ENCODE measurements around the gene EFCAB11. TPM values are rescaled to one million over a fixed set of nuclear protein-coding genes. Genes with fewer than 3 reads are reported as not detected.

Gene EFCAB11
- total and polyA plus RNA-seq, 3 experiments from 2014 or later: 2.0 to 12.1 (median 9.8) TPM

- Histone ChIP-seq H3K4me1 (ENCODE audit: insufficient read depth, low read length) (peaks cover 27% of the 10 kb centered on the region), H3K27me3 (ENCODE audit: insufficient read depth, low read length, poor library complexity, severe bottlenecking) (no peaks in the 10 kb centered on the region), H3K36me3 (ENCODE audit: insufficient read depth, low read length) (peaks cover 33% of the 10 kb centered on the region), H3K9me3 (ENCODE audit: low read length) (no peaks in the 10 kb centered on the region), H3K27ac (ENCODE audit: low read depth, low read length) (no peak overlapping the region), H3K4me3 (ENCODE audit: low read length) (no peak overlapping the region)
- CTCF ChIA-PET: interaction anchor here (1.9 to 2.6 kb wide), 2 partner anchors 10 to 11 kb away, joined by 6 to 10 read pairs; no protein-coding TSS in a partner anchor
- POLR2A ChIA-PET: no interaction called here
- Mint-ChIP-seq H3K4me1 (peaks cover 45 to 66% (median 63%) of the 10 kb centered on the region in 3 donors), H3K9me3 (no peaks in the 10 kb centered on the region), H3K4me3 (no peak overlapping the region), H3K27me3 (no peaks in the 10 kb centered on the region), H3K36me3 (peaks cover 9 to 67% (median 14%) of the 10 kb centered on the region in 3 donors), H3K27ac (peak overlapping the region in 1 of 8 donors; percentile 17)
- no peak for DNase-seq
Measured at GRCh38 chr14:89963288-89963978, 8.9 kb upstream of the EFCAB11 start.

DNA sequence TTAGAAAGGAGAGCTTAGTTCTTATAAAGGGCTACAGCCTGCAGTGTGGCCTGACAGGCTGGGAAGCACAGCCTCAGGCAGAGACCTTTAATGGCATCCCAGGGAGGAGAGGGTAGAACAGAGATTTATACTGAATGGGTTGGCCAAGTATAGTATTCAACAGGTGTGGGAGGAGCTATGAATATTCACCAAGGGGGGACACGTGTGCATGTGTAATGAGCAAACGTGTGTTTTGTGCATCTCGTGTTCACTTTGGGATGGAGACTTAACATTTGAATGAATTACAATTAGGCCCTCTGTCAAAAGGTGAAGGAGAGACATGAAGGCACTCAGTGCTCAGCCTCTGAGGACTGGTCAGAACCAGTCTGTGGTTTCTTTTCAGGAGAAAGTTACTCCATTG, 6.4 kb upstream of the EFCAB11 start:
- H3K27me3 Mint-ChIP-seq: no peaks in the 10 kb centered on the region
- Histone ChIP-seq H3K4me1 (ENCODE audit: insufficient read depth, low read length) (peaks cover 50% of the 10 kb centered on the region), H3K9me3 (ENCODE audit: low read length) (no peaks in the 10 kb centered on the region), H3K36me3 (ENCODE audit: insufficient read depth, low read length) (peaks cover 25% of the 10 kb centered on the region), H3K4me3 (ENCODE audit: low read length) (no peak overlapping the region), H3K27me3 (ENCODE audit: insufficient read depth, low read length, poor library complexity, severe bottlenecking) (no peaks in the 10 kb centered on the region), H3K27ac (ENCODE audit: low read depth, low read length) (no peak overlapping the region)
- H3K9me3 Mint-ChIP-seq: no peaks in the 10 kb centered on the region
- peak overlapping the region in 6 of 8 donors; percentile 47 to 84 (median 69) for H3K27ac Mint-ChIP-seq
- ChIA-PET CTCF (interaction anchor here (2.6 kb wide), 1 partner anchor 12 kb away, joined by 10 read pairs; no protein-coding TSS in a partner anchor), POLR2A (no interaction called here)
- H3K4me3 Mint-ChIP-seq: peak overlapping the region in 4 of 7 donors; percentile 17 to 69 (median 40)
- H3K4me1 Mint-ChIP-seq: peaks cover 67 to 85% (median 83%) of the 10 kb centered on the region in 3 donors
- H3K36me3 Mint-ChIP-seq: peaks cover 6 to 60% (median 12%) of the 10 kb centered on the region in 3 donors
- DNase-seq: no peak

GRCh38 chr14:89959853-89960445, 5.4 kb upstream of the EFCAB11 start:
- no peaks in the 10 kb centered on the region for H3K9me3 ChIP-seq (ENCODE audit: low read length)
- Mint-ChIP-seq H3K27me3 (no peaks in the 10 kb centered on the region), H3K27ac (peak overlapping the region; percentile 16 to 84 (median 70)), H3K9me3 (no peaks in the 10 kb centered on the region), H3K36me3 (peaks cover 6 to 55% (median 11%) of the 10 kb centered on the region in 3 donors), H3K4me1 (peaks cover 66 to 78% (median 77%) of the 10 kb centered on the region in 3 donors), H3K4me3 (peak overlapping the region in 5 of 7 donors; percentile 17 to 66 (median 54))
- H3K36me3 ChIP-seq (ENCODE audit: insufficient read depth, low read length): peaks cover 18% of the 10 kb centered on the region
- ChIA-PET POLR2A (no interaction called here), CTCF (interaction anchor here (1.3 to 2.3 kb wide), 2 partner anchors 13 to 21 kb away, joined by 6 read pairs; no protein-coding TSS in a partner anchor)
- DNase-seq: peak in 2 of 5 donors; percentile 27 to 61
- no peaks in the 10 kb centered on the region for H3K27me3 ChIP-seq (ENCODE audit: insufficient read depth, low read length, poor library complexity, severe bottlenecking)
- H3K4me3 ChIP-seq (ENCODE audit: low read length): peak overlapping the region; percentile 10
- no peak overlapping the region for H3K27ac ChIP-seq (ENCODE audit: low read depth, low read length)
- H3K4me1 ChIP-seq (ENCODE audit: insufficient read depth, low read length): peaks cover 50% of the 10 kb centered on the region

DNA sequence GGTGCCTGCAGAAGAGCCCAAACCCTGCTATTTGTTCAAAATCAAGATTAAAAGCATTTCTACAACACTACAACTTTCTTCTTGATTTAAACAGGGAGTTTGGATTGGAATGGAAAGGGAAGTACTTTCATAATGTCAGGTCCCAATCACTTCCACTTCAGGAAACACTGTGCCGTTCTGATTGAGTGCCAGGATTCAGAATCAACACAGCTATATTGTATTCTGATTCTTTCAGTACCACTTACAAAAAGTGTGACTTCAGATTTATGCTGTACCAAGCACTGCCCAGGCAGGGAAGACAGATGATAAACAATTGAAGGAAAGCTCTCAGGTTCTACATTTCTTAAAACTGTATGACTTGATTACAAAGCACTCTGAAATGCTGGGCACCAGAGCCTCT, 4.4 kb upstream of the EFCAB11 start:
- ChIA-PET CTCF (interaction anchor here (2.3 to 3.7 kb wide), 2 partner anchors 13 to 20 kb away, joined by 6 to 27 read pairs; no protein-coding TSS in a partner anchor), POLR2A (no interaction called here)
- Mint-ChIP-seq H3K27ac (peak overlapping the region in 3 of 8 donors; percentile 19 to 46 (median 29)), H3K36me3 (peaks cover 2 to 51% (median 6%) of the 10 kb centered on the region in 3 donors), H3K9me3 (no peaks in the 10 kb centered on the region), H3K27me3 (no peaks in the 10 kb centered on the region), H3K4me1 (peaks cover 66 to 82% (median 79%) of the 10 kb centered on the region in 3 donors), H3K4me3 (no peak overlapping the region)
- no peak overlapping the region for H3K27ac ChIP-seq (ENCODE audit: low read depth, low read length)
- peaks cover 9% of the 10 kb centered on the region for H3K36me3 ChIP-seq (ENCODE audit: insufficient read depth, low read length)
- H3K4me1 ChIP-seq (ENCODE audit: insufficient read depth, low read length): peaks cover 55% of the 10 kb centered on the region
- DNase-seq: no peak
- H3K4me3 ChIP-seq (ENCODE audit: low read length): no peak overlapping the region
- no peaks in the 10 kb centered on the region for H3K9me3 ChIP-seq (ENCODE audit: low read length)
- H3K27me3 ChIP-seq (ENCODE audit: insufficient read depth, low read length, poor library complexity, severe bottlenecking): no peaks in the 10 kb centered on the region

GRCh38 chr14:89957791-89958190, 3.3 kb upstream of the EFCAB11 start:
- H3K36me3 ChIP-seq (ENCODE audit: insufficient read depth, low read length): no peaks in the 10 kb centered on the region
- H3K27me3 Mint-ChIP-seq: no peaks in the 10 kb centered on the region
- ChIA-PET CTCF (interaction anchor here (0.9 to 3.7 kb wide), 3 partner anchors 9 to 18 kb away, joined by 3 to 27 read pairs (median 14); no protein-coding TSS in a partner anchor), POLR2A (no interaction called here)
- peak overlapping the region in 6 of 8 donors; percentile 57 to 99 (median 98) for H3K27ac Mint-ChIP-seq
- peak overlapping the region in 4 of 7 donors; percentile 87 to 96 (median 90) for H3K4me3 Mint-ChIP-seq
- no peaks in the 10 kb centered on the region for H3K9me3 Mint-ChIP-seq
- no peaks in the 10 kb centered on the region for H3K9me3 ChIP-seq (ENCODE audit: low read length)
- peaks cover 63 to 79% (median 72%) of the 10 kb centered on the region in 3 donors for H3K4me1 Mint-ChIP-seq
- H3K4me1 ChIP-seq (ENCODE audit: insufficient read depth, low read length): peaks cover 57% of the 10 kb centered on the region
- H3K36me3 Mint-ChIP-seq: peaks cover 0 to 39% (median 0%) of the 10 kb centered on the region in 3 donors
- H3K27ac ChIP-seq (ENCODE audit: low read depth, low read length): no peak overlapping the region
- H3K27me3 ChIP-seq (ENCODE audit: insufficient read depth, low read length, poor library complexity, severe bottlenecking): no peaks in the 10 kb centered on the region
- no peak for DNase-seq
- H3K4me3 ChIP-seq (ENCODE audit: low read length): no peak overlapping the region

DNA sequence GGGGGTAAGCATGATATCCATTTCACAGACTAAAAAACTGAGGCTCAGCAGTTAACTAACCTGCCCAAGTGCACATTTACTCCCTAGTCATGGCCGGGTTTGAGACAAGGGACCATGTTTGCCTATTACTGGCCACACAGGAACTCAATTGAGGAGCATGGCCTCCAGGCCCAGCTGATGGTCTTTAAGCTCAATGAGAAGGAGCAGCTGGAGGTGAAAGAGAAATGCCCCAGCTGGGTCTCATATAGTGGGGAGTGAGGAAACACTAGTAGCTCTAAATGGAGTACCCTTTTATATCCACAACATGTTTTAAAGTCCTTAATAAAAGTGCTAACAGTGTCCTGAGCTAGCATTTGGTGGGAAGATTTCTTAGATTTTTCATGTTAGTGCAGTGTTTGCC, 2.8 kb upstream of the EFCAB11 start:
- no peak overlapping the region for H3K27ac ChIP-seq (ENCODE audit: low read depth, low read length)
- CTCF ChIA-PET: interaction anchor here (0.9 to 3.7 kb wide), 3 partner anchors 9 to 18 kb away, joined by 3 to 27 read pairs (median 14); no protein-coding TSS in a partner anchor

DNA sequence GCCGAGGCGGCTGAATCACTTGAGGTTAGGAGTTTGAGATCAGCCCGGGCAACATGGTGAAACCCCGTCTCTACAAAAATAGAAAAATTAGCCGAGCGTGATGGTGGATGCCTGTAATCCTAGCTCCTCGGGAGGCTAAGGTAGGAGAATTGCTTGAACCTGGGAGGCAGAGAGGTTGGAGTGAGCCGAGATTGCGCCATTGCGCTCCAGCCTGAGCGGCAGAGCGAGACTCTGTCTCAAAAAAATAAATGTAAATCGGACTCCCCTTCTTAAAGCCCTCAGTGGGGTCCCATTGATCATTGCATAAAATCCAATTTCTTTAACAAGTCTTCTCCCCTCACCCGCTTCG, 2.1 kb upstream of the EFCAB11 start:
- no peaks in the 10 kb centered on the region for H3K27me3 Mint-ChIP-seq
- Histone ChIP-seq H3K9me3 (ENCODE audit: low read length) (no peaks in the 10 kb centered on the region), H3K27me3 (ENCODE audit: insufficient read depth, low read length, poor library complexity, severe bottlenecking) (no peaks in the 10 kb centered on the region), H3K27ac (ENCODE audit: low read depth, low read length) (peak overlapping the region; percentile 98), H3K4me1 (ENCODE audit: insufficient read depth, low read length) (peaks cover 57% of the 10 kb centered on the region), H3K36me3 (ENCODE audit: insufficient read depth, low read length) (no peaks in the 10 kb centered on the region), H3K4me3 (ENCODE audit: low read length) (peak overlapping the region; percentile 92)
- ChIA-PET CTCF (interaction anchor here (0.7 to 3.7 kb wide), 6 partner anchors 10 to 802 kb away, joined by 3 to 27 read pairs (median 3); no protein-coding TSS in a partner anchor), POLR2A (interaction anchor here (0.6 to 0.7 kb wide), 4 partner anchors 15 to 543 kb away, joined by 3 to 8 read pairs (median 4); partner anchors contain the start of gene PSMC1)
- peak overlapping the region; percentile 97 to 99 (median 99) for H3K27ac Mint-ChIP-seq
- H3K36me3 Mint-ChIP-seq: peaks cover 0 to 33% (median 0%) of the 10 kb centered on the region in 3 donors
- DNase-seq: no peak
- no peaks in the 10 kb centered on the region for H3K9me3 Mint-ChIP-seq
- peaks cover 62 to 75% (median 67%) of the 10 kb centered on the region in 3 donors for H3K4me1 Mint-ChIP-seq
- H3K4me3 Mint-ChIP-seq: peak overlapping the region; percentile 87 to 97 (median 93)

More for the DNA sequence above, 2.8 kb upstream of the EFCAB11 start:
- Mint-ChIP-seq H3K4me1 (peaks cover 63 to 79% (median 72%) of the 10 kb centered on the region in 3 donors), H3K27ac (peak overlapping the region in 7 of 8 donors; percentile 97 to 99 (median 99)), H3K27me3 (no peaks in the 10 kb centered on the region), H3K36me3 (peaks cover 0 to 35% (median 0%) of the 10 kb centered on the region in 3 donors), H3K9me3 (no peaks in the 10 kb centered on the region), H3K4me3 (peak overlapping the region; percentile 87 to 97 (median 93))
- DNase-seq: no peak
- Histone ChIP-seq H3K4me1 (ENCODE audit: insufficient read depth, low read length) (peaks cover 57% of the 10 kb centered on the region), H3K9me3 (ENCODE audit: low read length) (no peaks in the 10 kb centered on the region), H3K27me3 (ENCODE audit: insufficient read depth, low read length, poor library complexity, severe bottlenecking) (no peaks in the 10 kb centered on the region), H3K36me3 (ENCODE audit: insufficient read depth, low read length) (no peaks in the 10 kb centered on the region), H3K4me3 (ENCODE audit: low read length) (peak overlapping the region; percentile 92)
- POLR2A ChIA-PET: no interaction called here
